Endometrial microvascular endothelial cells (primary cell): Measurements from ENCODE around the gene CHRNG. TPM values are rescaled to one million over a fixed set of nuclear protein-coding genes. Genes with fewer than 3 reads are reported as not detected.

Experiments
- in situ Hi-C: cut with HindIII; loops from 2 replicates; pipeline ENCODE4 v1.10.0; 2017; ENCODE audit warnings: low sequenced_read_pairs, low pct_unique_long_range_greater_than_20kb; ENCODE audit errors: inconsistent ontology term
- total RNA-seq: library from RNA; depleted of rRNA; stranded (reverse); fragments of >200 nt; gene quantifications from one replicate; pipeline ENCODE4 v1.2.3, GENCODE V29; 2015; ENCODE audit errors: inconsistent ontology term

CHRNG gene
- total RNA-seq, 1 donor from 2014 or later: not detected

GRCh38 chr2:232592772-232593395 lies 53.4 kb downstream of the CHRNG start:
- in situ Hi-C loops: no loop called here

GRCh38 chr2:232593982-232594381 lies 54.5 kb downstream of the CHRNG start:
- in situ Hi-C loops: no loop called here

Other genes with a start within 250 kb of the CHRNG start
- not detected for gene ALPP, start 160.9 kb upstream of the CHRNG start, total RNA-seq
- not detected for gene ALPG, start 132.8 kb upstream of the CHRNG start, total RNA-seq
- gene ALPI, start 83.5 kb upstream of the CHRNG start, total RNA-seq: not detected
- not detected for gene ECEL1, start 51.9 kb upstream of the CHRNG start, total RNA-seq
- gene PRSS56, start 19.3 kb upstream of the CHRNG start, total RNA-seq: not detected
- gene CHRND, start 13.5 kb upstream of the CHRNG start, total RNA-seq: not detected
- gene TIGD1, start 10.9 kb downstream of the CHRNG start, total RNA-seq: 1.7 TPM
- 100 TPM for gene EIF4E2, start 11.0 kb downstream of the CHRNG start, total RNA-seq
- 0.19 TPM for gene EFHD1, start 93.9 kb downstream of the CHRNG start, total RNA-seq
- 41.4 TPM for gene GIGYF2, start 157.6 kb downstream of the CHRNG start, total RNA-seq
- gene KCNJ13, start 236.9 kb downstream of the CHRNG start, total RNA-seq: not detected